Measurements from ENCODE around the gene NRCAM. TPM values are rescaled to one million over a fixed set of nuclear protein-coding genes. Genes with fewer than 3 reads are reported as not detected.

Gene NRCAM
- total and polyA plus RNA-seq, 2 of the 8 experiments (the other 6 are each of a cell fraction or from before 2014, with no cell fraction given), result 2.7 to 3.8 TPM

- FAIRE-seq, result no peak
- H3K4me2 ChIP-seq (ENCODE audit: insufficient read depth in 1 of 2, low read depth in 2 of 2, low read length in 2 of 2), result no peak overlapping the region
- H3K23ac ChIP-seq (ENCODE audit: insufficient read length), result no peak overlapping the region
- H3K79me1 ChIP-seq (ENCODE audit: low read depth, low read length), result no peaks in the 10 kb centered on the region
- WGBS, 2 experiments (ENCODE audit: extremely low coverage in 1 of 2, insufficient coverage in 1 of 2, insufficient read length in 1 of 2, insufficient replicate concordance in 2 of 2, low coverage in 1 of 2, low lambda C conversion rate in 2 of 2, missing lambda C conversion rate in 1 of 2), result 74% methylated on average over 3 of the region's 3 CpGs; no CpG with 5 or more reads in 1 of the 2 experiments
- H3K4me1 ChIP-seq (replicated peaks in 1 of 4; ENCODE audit: control insufficient read depth in 3 of 4, insufficient read depth in 4 of 4, low read length in 3 of 4), result no peaks in the 10 kb centered on the region
- H3K18ac ChIP-seq (ENCODE audit: extremely low read depth, low read length), result no peak overlapping the region
- H3K27ac ChIP-seq (ENCODE audit: low read depth, low read length), result no peak overlapping the region
- H2BK5ac ChIP-seq (ENCODE audit: low read depth, low read length), result no peak overlapping the region
- H3K36me3 ChIP-seq (ENCODE audit: control insufficient read depth in 2 of 4, insufficient read depth in 4 of 4, low read length in 3 of 4), result no peaks in the 10 kb centered on the region
- no peak overlapping the region for H2BK20ac ChIP-seq (ENCODE audit: low read length)
- H3K56ac ChIP-seq (replicated peaks; ENCODE audit: insufficient read length, low read depth, low read length), result no peak overlapping the region
- no peaks in the 10 kb centered on the region for H3K27me3 ChIP-seq (replicated peaks in 1 of 4; ENCODE audit: control insufficient read depth in 3 of 4, extremely low read depth in 1 of 4, insufficient read depth in 3 of 4, low read length in 3 of 4)
- no peak overlapping the region for H2BK12ac ChIP-seq (ENCODE audit: low read depth, low read length)
- no peak for DNase-seq (ENCODE audit: low read depth in 1 of 2, low spot score in 2 of 2)
- H3K79me2 ChIP-seq (ENCODE audit: control insufficient read depth in 1 of 2, insufficient read depth in 2 of 2, low read length in 2 of 2), result no peaks in the 10 kb centered on the region
- no peak overlapping the region for H3K9ac ChIP-seq (replicated peaks in 1 of 4; ENCODE audit: extremely low read depth in 1 of 4, low read depth in 3 of 4, low read length in 3 of 4)
- no peak overlapping the region for H3K4ac ChIP-seq (replicated peaks; ENCODE audit: insufficient read length, low read depth, low read length)
- no peak overlapping the region for H3K4me3 ChIP-seq (ENCODE audit: extremely low read depth in 1 of 4, insufficient read depth in 2 of 4, low read depth in 3 of 4, low read length in 4 of 4)
- no peak overlapping the region for H2AK5ac ChIP-seq (ENCODE audit: low read depth, low read length)
- H4K8ac ChIP-seq (ENCODE audit: extremely low read depth, insufficient read depth, low read length), result no peak overlapping the region
- ChIA-PET POLR2A (ENCODE audit: partially characterized antibody) (no interaction called here), CTCF (ENCODE audit: partially characterized antibody) (interaction anchor here (0.8 to 1.6 kb wide), 5 partner anchors 9 to 21 kb away, joined by 3 to 4 read pairs (median 3); partner anchors contain the start of gene LAMB4)
- no peak overlapping the region for H4K91ac ChIP-seq (replicated peaks; ENCODE audit: insufficient read length, low read length)
- H2BK15ac ChIP-seq (ENCODE audit: low read length), result no peak overlapping the region
- no peak overlapping the region for H2AFZ ChIP-seq (ENCODE audit: low read length)
- H3K9me3 ChIP-seq (ENCODE audit: insufficient read depth in 2 of 2, low read depth in 1 of 2, low read length in 1 of 2), result no peaks in the 10 kb centered on the region
- H3K23me2 ChIP-seq (ENCODE audit: low read depth, low read length), result no peaks in the 10 kb centered on the region
- no peak overlapping the region for H4K5ac ChIP-seq (ENCODE audit: insufficient read length, low read depth, low read length)
- H3K14ac ChIP-seq (ENCODE audit: insufficient read length), result no peak overlapping the region
- H4K20me1 ChIP-seq (replicated peaks in 1 of 2; ENCODE audit: control insufficient read depth in 1 of 2, insufficient read depth in 2 of 2, low read length in 2 of 2), result no peaks in the 10 kb centered on the region
- H2BK120ac ChIP-seq (replicated peaks; ENCODE audit: low read depth, low read length), result no peak overlapping the region
- no peak for TF ChIP-seq CHD1 (IDR thresholded peaks at IDR 0.05; ENCODE audit: low read depth, low read length)
Observed at GRCh38 chr7:108120196-108120595, 336.0 kb downstream of the NRCAM start.

Measured in H1 (cell line).